ENCODE measurements around the gene DNAH8. TPM values are rescaled to one million over a fixed set of nuclear protein-coding genes. Genes with fewer than 3 reads are reported as not detected.
"Not testable (repeated sequence)": the region's sequence is repeated elsewhere in the genome, so short reads cannot be mapped to it uniquely, and the experiment has no call there.

DNAH8 gene
- total RNA-seq, 4 donors from 2014 or later, result under 0.01 TPM; not detected in 3

DNA sequence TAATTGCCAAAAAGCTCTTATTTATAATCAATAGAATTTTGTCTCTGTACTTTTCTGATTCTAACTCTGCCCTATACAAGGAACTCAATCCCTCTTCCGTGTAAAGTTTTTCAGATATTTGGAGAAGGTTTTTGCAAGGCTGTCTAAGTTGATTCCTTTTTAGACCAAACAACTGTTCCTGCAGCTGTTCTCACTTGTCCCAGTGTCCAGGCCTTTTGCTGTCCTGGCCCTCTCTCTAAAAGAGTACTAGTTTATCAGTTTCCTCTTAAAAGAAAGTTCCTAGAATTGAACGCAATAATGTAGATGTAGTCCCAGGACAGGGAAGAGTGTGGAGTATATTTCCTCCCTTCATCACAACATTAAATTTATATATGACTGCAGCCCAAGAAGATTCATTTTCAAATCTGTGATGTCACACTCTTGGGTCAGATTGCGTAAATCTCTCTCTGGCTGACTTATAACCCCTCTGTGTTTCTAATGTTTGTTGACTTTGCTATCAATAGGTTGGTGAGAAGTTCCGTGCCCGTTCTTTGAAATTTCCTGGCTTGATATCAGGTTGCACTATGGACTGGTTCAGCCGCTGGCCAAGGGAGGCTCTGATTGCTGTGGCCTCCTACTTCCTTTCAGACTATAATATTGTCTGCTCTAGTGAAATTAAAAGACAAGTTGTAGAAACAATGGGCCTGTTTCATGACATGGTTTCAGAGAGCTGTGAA is 194.1 kb downstream of the DNAH8 start:
- WGBS, result 54% methylated on average over 6 of the region's 6 CpGs
- Histone ChIP-seq H3K4me1 (no peaks in the 10 kb centered on the region), H3K4me3 (no peak overlapping the region), H3K9me3 (no peaks in the 10 kb centered on the region), H3K36me3 (no peaks in the 10 kb centered on the region), H3K27me3 (no peaks in the 10 kb centered on the region), H3K27ac (replicated peaks in 1 of 4) (no peak overlapping the region)
- intact Hi-C loops (cut with DNase I), result no loop called here
- TF ChIP-seq, protein P1, sequence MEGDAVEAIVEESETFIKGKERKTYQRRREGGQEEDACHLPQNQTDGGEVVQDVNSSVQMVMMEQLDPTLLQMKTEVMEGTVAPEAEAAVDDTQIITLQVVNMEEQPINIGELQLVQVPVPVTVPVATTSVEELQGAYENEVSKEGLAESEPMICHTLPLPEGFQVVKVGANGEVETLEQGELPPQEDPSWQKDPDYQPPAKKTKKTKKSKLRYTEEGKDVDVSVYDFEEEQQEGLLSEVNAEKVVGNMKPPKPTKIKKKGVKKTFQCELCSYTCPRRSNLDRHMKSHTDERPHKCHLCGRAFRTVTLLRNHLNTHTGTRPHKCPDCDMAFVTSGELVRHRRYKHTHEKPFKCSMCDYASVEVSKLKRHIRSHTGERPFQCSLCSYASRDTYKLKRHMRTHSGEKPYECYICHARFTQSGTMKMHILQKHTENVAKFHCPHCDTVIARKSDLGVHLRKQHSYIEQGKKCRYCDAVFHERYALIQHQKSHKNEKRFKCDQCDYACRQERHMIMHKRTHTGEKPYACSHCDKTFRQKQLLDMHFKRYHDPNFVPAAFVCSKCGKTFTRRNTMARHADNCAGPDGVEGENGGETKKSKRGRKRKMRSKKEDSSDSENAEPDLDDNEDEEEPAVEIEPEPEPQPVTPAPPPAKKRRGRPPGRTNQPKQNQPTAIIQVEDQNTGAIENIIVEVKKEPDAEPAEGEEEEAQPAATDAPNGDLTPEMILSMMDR (IDR thresholded peaks at IDR 0.05), result no peak
- no peak for TF ChIP-seq EP300 (IDR thresholded peaks at IDR 0.05)
- TF ChIP-seq POLR2A (IDR thresholded peaks at IDR 0.05; ENCODE audit: low read depth), result no peak
- TF ChIP-seq POLR2AphosphoS5 (IDR thresholded peaks at IDR 0.05), result no peak
- no peak for DNase-seq (ENCODE audit: extremely low spot score)

DNA sequence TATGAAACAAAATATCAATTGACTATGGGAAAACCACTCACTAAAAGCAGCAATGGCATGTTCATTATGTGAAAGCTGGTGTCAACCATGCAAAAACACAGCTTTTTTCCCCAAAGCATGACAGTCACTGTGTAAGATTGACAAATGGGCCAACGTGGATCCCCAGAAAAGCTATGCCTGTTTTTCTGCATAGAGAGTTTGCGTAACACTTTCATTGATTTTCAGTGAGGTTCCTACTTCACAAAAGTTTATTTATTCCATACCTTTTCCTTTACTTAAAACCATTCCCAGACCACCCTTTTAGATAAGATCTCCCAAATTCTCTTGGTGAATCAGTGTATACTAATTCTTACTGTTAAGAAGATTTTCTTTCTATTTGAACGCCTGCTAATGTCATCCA is 195.1 kb downstream of the DNAH8 start:
- 68% methylated on average over 3 of the region's 3 CpGs for WGBS

DNA sequence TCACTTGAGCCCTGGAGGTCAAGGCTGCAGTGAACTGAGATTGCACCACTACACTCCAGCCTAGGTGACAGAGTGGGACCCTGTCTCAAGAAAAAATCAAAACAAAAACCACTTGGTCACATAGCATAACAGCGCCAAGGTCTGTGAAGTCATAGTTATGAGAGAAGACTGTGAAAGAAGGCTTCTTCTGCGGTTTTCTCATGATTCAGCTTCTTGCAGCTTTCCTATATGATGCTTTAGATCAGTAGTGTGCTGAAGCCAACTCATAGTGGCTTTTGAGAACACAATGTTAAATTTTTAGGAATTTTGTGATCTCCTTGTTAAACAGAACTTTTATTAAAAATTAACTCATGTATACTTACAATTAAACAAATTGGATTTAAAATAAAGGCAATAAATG is 197.3 kb downstream of the DNAH8 start:
- TF ChIP-seq POLR2A (IDR thresholded peaks at IDR 0.05; ENCODE audit: low read depth) (no peak), EP300 (IDR thresholded peaks at IDR 0.05) (no peak), POLR2AphosphoS5 (IDR thresholded peaks at IDR 0.05) (no peak)
- TF ChIP-seq, protein P1 (IDR thresholded peaks at IDR 0.05), result no peak
- H3K27ac ChIP-seq (replicated peaks in 1 of 4), result no peak overlapping the region
- WGBS, result 97% methylated on average over 2 of the region's 2 CpGs
- H3K4me3 ChIP-seq, result no peak overlapping the region
- no peaks in the 10 kb centered on the region for H3K36me3 ChIP-seq
- no peaks in the 10 kb centered on the region for H3K27me3 ChIP-seq
- DNase-seq (ENCODE audit: extremely low spot score), result no peak
- H3K4me1 ChIP-seq, result no peaks in the 10 kb centered on the region
- no peaks in the 10 kb centered on the region for H3K9me3 ChIP-seq
- intact Hi-C loops (cut with DNase I), result no loop called here

More for the DNA sequence above, 195.1 kb downstream of the DNAH8 start:
- H3K4me3 ChIP-seq, result no peak overlapping the region
- DNase-seq (ENCODE audit: extremely low spot score), result no peak
- no peaks in the 10 kb centered on the region for H3K4me1 ChIP-seq
- H3K27ac ChIP-seq (replicated peaks in 1 of 4), result no peak overlapping the region
- intact Hi-C loops (cut with DNase I), result no loop called here
- TF ChIP-seq POLR2AphosphoS5 (IDR thresholded peaks at IDR 0.05) (no peak), EP300 (IDR thresholded peaks at IDR 0.05) (no peak), POLR2A (IDR thresholded peaks at IDR 0.05; ENCODE audit: low read depth) (no peak)
- TF ChIP-seq, protein P1 (IDR thresholded peaks at IDR 0.05), result no peak
- no peaks in the 10 kb centered on the region for H3K9me3 ChIP-seq
- H3K27me3 ChIP-seq, result no peaks in the 10 kb centered on the region
- H3K36me3 ChIP-seq, result no peaks in the 10 kb centered on the region

DNA sequence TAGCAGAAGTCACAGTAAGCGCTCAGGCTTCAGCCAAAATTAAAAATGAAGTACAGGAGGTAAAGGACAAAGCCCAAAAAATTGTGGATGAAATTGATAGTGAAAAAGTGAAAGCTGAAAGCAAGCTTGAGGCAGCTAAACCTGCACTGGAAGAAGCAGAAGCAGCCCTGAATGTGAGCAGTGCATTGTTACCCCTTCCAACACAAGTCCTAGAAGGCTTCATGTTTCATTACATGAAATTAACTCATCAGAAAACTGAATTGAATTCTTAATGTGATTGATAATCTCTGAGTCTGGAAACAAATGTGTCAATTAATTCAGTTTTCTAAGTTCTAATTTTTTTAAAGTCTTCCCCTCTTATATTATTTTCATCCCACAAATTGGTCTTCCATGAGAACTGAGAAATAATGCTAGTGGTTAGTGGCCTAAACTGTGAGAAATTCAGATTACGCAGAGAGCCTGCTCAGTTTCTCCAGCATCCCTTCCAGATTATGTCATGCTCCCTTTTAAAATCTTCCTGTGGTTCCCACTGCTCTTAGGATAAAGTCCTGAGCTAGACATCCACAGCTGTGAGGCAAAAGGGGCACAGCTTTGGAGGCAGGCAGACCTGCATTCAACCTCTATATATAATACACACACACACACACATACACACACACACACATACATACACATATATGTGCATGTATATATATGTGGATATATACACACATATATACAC is 200.3 kb downstream of the DNAH8 start:
- no peaks in the 10 kb centered on the region for H3K9me3 ChIP-seq
- intact Hi-C loops (cut with DNase I), result no loop called here
- no peak for TF ChIP-seq EP300 (IDR thresholded peaks at IDR 0.05)
- TF ChIP-seq POLR2A (IDR thresholded peaks at IDR 0.05; ENCODE audit: low read depth), result no peak
- no peaks in the 10 kb centered on the region for H3K4me1 ChIP-seq
- no peak overlapping the region for H3K4me3 ChIP-seq
- no peak overlapping the region for H3K27ac ChIP-seq (replicated peaks in 1 of 4)
- no peaks in the 10 kb centered on the region for H3K27me3 ChIP-seq
- no peaks in the 10 kb centered on the region for H3K36me3 ChIP-seq
- DNase-seq (ENCODE audit: extremely low spot score), result no peak
- 96% methylated on average over 2 of the region's 2 CpGs for WGBS

DNA sequence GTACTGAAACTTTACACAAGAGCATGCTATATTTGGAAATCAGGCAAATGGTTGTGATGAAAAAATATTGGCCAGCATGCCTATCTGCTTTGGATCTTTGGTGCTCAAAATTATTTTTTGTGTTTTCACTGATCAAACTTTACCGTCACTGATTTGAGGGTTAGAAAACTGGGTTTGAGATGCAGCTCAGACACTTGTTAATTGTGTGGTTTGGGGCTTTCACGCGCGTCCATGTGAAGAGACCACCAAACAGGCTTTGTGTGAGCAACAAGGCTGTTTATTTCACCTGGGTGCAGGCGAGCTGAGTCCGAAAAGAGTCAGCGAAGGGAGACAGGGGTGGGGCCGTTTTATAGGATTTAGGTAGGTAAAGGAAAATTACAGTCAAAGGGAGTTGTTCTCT is 206.4 kb downstream of the DNAH8 start:
- H3K4me1 ChIP-seq; H3K27ac ChIP-seq (replicated peaks in 1 of 4); H3K4me3 ChIP-seq; intact Hi-C loops (cut with DNase I); DNase-seq (ENCODE audit: extremely low spot score); H3K9me3 ChIP-seq; H3K36me3 ChIP-seq; H3K27me3 ChIP-seq: not testable (repeated sequence)
- WGBS, result 77% methylated on average over 8 of the region's 8 CpGs

Data from esophagus muscularis mucosa (tissue), 4 donors.